ENCODE data around the gene WDFY3.

DNA sequence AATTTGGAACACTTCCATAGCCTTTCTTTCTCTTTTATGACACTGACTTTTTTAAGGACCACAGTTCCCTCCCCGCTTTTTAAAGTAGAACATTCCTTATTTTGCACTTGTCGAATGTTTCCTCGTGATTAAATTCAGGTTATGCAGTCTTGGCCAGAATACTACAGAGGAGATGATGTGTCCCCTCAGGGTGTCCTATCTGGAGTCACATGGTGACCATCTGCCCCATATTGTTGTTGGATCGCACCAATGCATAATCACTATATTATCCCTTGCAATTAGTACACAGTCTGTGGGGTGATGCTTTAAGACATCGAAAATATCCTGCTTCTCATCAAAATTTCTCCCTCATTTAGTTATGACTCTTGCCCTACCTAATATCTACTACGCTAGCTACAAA lies 27.4 kb downstream of the WDFY3 start:
- TF ChIP-seq, protein P1, sequence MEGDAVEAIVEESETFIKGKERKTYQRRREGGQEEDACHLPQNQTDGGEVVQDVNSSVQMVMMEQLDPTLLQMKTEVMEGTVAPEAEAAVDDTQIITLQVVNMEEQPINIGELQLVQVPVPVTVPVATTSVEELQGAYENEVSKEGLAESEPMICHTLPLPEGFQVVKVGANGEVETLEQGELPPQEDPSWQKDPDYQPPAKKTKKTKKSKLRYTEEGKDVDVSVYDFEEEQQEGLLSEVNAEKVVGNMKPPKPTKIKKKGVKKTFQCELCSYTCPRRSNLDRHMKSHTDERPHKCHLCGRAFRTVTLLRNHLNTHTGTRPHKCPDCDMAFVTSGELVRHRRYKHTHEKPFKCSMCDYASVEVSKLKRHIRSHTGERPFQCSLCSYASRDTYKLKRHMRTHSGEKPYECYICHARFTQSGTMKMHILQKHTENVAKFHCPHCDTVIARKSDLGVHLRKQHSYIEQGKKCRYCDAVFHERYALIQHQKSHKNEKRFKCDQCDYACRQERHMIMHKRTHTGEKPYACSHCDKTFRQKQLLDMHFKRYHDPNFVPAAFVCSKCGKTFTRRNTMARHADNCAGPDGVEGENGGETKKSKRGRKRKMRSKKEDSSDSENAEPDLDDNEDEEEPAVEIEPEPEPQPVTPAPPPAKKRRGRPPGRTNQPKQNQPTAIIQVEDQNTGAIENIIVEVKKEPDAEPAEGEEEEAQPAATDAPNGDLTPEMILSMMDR (conservative IDR thresholded peaks at IDR 0.05; ENCODE audit: low read depth in 2 of 2), result no peak
- TF ChIP-seq POLR2AphosphoS5 (IDR thresholded peaks at IDR 0.05; ENCODE audit: low read depth), result no peak
